Left kidney (tissue), 2 donors: ENCODE data around the gene CA12. TPM values are rescaled to one million over a fixed set of nuclear protein-coding genes. Genes with fewer than 3 reads are reported as not detected.

Source experiments
- DNase-seq: peaks from one replicate; pipeline ENCODE4 v3.0.0-alpha.2; 2013
- polyA plus RNA-seq: library from polyadenylated mRNA; unstranded; fragments of 120-200 nt; gene quantifications from one replicate; pipeline ENCODE4 v1.2.1, GENCODE V29; 2013; ENCODE audit not compliant: insufficient read length

CA12 gene
- polyA plus RNA-seq, 1 donor, result 151 TPM

GRCh38 chr15:63379492-63380150 is 2.0 kb downstream of the CA12 start:
- DNase-seq, result no peak

GRCh38 chr15:63378946-63379345 is 2.7 kb downstream of the CA12 start:
- no peak for DNase-seq

GRCh38 chr15:63374686-63375520 is 6.7 kb downstream of the CA12 start:
- DNase-seq, result no peak

GRCh38 chr15:63373866-63374548 is 7.6 kb downstream of the CA12 start:
- DNase-seq, result no peak

GRCh38 chr15:63373330-63373729 is 8.3 kb downstream of the CA12 start:
- no peak for DNase-seq

GRCh38 chr15:63372753-63373152 is 8.9 kb downstream of the CA12 start:
- no peak for DNase-seq

- DNase-seq, result no peak
Observed at GRCh38 chr15:63372018-63372705, 9.5 kb downstream of the CA12 start.

GRCh38 chr15:63371297-63371918 is 10.2 kb downstream of the CA12 start:
- DNase-seq, result no peak

GRCh38 chr15:63370764-63371163 is 10.9 kb downstream of the CA12 start:
- no peak for DNase-seq

- no peak for DNase-seq
Observed at GRCh38 chr15:63369781-63370180, 11.9 kb downstream of the CA12 start.

- DNase-seq, result no peak
Observed at GRCh38 chr15:63369296-63369695, 12.3 kb downstream of the CA12 start.

GRCh38 chr15:63368503-63368902 is 13.1 kb downstream of the CA12 start:
- no peak for DNase-seq

- no peak for DNase-seq
Observed at GRCh38 chr15:63367900-63368299, 13.7 kb downstream of the CA12 start.

GRCh38 chr15:63367390-63367789 is 14.3 kb downstream of the CA12 start:
- DNase-seq, result no peak

GRCh38 chr15:63366451-63366850 is 15.2 kb downstream of the CA12 start:
- DNase-seq, result no peak

- no peak for DNase-seq
Observed at GRCh38 chr15:63365273-63365680, 16.4 kb downstream of the CA12 start.

GRCh38 chr15:63364399-63365272 is 17.0 kb downstream of the CA12 start:
- DNase-seq, result no peak

- DNase-seq, result no peak
Observed at GRCh38 chr15:63363292-63363691, 18.4 kb downstream of the CA12 start.

- no peak for DNase-seq
Observed at GRCh38 chr15:63362885-63363284, 18.8 kb downstream of the CA12 start.

- no peak for DNase-seq
Observed at GRCh38 chr15:63362196-63362595, 19.4 kb downstream of the CA12 start.

- DNase-seq, result no peak
Observed at GRCh38 chr15:63360170-63360569, 21.5 kb downstream of the CA12 start.
